GM19328 (cell line): ENCODE measurements around the gene ABCC4.

Source experiments
- ATAC-seq: cut with Tn5 transposase; IDR thresholded peaks from one replicate; pipeline ENCODE4 v1.9.1; 2021; ENCODE audit warnings: mild to moderate bottlenecking, moderate library complexity; ENCODE audit not compliant: unreplicated experiment

ABCC4 gene

DNA sequence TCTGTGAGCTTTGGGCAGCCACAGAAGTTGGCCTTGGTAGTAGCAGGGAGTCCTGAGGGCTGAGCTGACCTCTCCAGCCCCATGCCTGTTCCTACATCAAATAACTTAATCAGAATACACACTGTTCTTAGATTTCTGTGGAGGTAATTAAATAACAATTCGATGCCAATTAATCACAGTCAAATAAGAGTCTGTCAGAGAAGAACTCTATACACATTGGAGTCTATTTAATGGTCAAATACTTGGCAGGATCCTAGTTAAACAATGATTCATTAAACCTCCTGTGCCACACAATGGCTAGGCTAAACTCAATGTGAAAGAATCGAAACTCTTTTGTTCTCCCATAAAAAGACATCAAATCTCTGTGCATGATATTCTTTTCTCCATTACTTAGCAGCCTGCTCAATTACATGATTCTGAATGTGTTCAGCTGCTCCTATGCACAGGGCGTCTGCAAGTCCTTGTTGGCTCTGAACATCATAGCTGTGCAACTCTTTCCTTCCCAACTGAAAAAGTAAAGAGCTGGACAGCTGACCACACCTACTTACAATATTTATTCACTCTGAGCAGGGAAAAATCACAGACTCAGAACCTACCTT is 173.1 kb downstream of the ABCC4 start:
- no peak for ATAC-seq

DNA sequence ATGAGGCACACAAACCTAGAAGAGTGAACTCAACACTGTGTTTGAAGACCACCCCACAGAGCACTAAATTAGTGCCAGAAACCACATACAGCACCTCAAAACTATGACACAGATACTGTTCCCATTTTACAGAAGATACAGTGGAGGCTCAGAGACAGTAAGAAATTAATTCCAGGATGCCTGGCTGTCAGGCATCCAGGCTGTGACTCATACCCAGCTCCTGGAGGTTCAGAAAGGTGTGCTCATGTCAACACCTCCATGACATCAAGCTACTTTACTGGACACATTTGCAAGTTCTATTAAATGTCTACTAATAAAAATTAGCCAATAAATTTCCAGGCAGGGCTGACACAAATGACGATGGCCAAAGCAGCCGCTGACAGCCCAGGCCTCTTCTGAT is 176.3 kb downstream of the ABCC4 start:
- no peak for ATAC-seq

DNA sequence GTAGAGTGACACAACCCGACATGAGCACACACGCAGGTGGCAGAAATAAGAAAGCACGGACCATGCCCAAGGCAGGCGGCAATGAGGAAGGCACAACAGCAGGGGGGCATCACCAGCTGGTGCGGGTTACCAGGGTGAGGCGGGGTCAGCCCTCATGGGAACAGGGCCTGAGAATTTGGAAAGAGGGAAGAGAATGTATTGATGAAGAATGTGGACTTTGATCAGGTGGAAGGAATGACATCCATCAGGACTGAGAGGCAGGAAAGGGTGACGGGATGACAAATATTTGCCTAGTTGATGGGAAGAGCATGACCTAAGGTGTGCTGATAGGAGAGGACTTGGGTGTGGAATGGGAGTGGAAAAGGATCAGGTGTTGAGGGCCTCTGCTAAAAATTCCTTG is 177.5 kb downstream of the ABCC4 start:
- no peak for ATAC-seq

DNA sequence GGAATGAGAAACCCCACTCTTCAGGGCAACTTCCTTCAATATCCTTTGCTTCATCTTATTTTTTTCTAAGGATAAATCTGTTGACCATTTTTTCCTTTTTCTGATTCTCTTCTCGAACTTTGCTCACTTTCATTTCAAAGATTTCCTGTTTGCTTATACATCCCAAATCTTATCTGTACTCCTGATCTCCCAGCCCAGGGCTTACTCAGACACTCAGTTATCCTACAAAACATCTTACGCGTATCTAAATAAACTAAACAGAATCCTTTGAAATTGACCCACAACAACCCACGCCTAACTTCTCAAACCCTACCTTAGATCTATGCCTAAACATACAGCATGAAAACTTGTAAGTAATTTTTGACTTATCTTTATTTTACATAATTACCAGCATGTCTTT is 179.2 kb downstream of the ABCC4 start:
- no peak for ATAC-seq

DNA sequence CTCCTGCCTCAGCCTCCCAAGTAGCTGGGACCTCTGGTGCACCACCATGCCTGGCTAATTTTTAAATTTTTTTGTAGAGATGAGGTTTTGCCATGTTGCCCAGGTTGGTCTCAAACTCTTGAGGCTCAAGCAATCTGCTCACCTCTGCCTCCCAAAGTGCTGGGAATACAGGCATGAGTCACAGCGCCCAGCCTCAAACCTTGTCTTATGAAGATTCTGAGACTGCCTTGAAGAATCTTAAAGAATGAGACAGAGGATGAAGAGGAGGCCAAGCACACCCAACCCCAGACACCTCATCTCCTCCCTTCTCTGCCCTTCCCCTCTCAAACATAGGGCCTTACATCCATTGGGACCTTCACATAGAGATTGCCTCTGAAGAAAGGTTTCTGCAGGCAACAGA is 179.7 kb downstream of the ABCC4 start:
- no peak for ATAC-seq

DNA sequence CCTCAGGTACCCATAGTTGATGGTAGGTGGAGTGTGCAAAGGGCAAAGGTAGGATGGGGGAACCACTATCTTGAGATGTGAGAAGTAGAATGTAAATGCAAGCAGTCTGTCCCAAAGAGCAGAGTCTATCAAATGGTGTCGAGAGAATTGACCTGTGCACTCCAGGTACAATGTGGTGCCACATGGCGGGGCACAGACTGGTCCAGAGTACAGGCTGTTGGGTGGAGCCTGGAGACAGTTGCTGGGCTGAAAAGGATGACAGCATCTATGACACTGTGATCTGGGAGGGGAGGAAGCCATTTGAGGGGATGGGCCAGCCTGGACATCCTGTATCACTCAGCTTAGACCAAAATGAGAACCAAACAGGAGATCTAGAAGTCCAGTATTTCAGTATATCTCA is 180.6 kb downstream of the ABCC4 start:
- ATAC-seq = no peak

DNA sequence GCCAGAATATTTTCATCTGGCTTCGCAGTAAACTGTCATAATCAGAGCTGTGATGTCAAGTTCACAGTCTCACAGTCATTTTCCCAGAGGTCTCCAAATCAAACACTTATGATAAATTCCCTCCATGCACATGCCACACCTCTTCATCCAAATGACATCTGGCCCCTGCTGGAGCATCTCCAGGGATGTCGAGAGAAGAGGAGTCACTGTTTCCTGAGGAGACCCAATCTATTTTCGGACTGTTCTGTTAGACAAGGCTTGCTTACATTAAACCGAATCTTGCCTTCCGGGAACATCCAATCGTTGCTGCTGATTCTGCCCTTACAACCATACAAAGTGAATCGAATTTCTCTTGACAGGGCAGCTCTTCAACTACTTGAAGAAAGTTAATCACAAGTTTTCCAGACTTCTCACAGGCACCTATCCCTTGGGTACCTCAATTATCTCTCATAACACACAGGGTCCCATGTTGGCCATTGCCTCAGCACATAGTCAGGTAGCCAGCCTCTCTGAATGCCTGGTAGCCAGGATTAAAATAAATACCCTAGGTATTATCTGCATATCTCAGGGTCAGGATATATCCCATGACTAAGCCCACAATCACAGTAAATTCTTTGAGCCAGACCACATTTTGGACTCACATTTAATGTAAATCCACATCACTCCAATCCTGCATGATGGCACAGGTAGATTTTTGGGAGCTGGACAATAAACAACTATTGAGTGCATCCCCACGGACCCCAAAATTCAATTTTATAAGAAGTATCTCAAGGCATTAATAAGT is 182.5 kb downstream of the ABCC4 start:
- ATAC-seq = no peak

DNA sequence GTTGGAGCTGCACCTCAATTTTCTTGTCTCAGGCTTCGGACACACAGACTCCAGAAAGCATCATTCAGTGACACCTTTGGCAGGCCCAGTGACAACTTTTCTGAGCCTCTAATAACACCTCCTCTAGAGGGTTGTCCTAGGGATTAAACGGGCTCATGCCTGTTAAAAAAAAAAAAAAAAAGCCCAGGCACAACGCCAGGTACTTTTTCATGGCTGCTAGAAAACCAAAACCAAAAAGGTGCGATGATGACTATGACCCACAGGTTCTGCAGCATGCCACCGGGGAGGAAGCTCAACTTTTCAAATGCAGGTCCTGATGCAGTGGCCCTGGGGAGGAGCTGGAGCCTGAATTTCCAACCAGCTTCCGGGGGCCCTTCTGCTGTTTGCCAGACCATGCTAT is 184.2 kb downstream of the ABCC4 start:
- no peak for ATAC-seq

DNA sequence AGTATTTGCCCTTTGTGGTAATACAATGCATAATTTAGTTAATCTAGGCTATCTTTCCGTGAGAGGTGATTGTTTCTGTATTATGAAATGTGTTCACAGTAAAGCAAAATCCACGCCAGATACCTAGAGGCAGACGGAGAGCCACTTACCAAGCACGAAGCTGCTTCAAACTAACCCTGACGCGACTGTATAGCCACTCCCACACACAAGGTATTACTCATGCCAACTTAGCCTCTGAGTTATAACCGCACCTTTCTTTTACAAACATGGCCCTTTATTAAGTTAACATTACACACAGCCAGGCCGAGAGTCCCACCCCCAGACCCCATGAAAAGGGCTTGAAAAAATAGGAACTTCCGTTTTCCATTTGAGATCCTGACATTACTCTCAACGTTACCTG is 185.7 kb downstream of the ABCC4 start:
- ATAC-seq = no peak

DNA sequence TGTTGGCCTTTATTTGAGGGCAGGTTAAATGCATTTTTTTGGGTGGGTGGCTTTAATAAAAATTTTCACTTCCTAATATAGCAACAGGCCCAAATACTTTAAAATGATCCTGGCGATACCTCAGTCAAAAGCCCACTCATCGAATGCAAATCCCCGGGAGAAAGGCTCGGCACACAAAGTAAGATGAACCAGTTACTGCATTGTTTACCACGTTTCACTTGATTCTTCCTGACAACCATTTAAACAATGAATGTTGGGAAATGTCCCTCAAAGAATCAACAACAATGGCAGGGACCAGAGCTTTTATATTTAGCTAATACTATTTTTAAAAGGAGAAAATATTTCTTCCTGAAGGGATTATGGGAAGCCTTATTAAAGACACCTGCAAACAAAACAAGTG is 187.7 kb downstream of the ABCC4 start:
- ATAC-seq = no peak

DNA sequence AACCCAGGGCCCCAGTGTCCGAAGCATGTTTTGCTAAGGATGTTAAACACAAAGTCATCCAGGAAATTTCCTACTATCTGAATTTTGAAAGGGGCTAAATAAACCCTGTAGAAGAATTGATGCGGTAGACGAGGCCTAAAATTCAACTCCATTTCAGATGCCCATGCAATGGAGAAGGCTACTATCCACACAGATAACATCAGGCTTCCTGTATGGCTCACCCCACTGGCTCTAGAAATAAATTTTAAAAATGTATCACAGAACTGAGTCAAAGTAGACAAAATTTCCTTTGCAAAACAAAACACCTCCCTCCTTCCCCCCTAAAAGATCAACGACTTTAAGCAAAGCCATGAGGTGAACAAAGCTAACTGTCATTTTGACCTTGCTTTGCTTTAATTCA is 188.4 kb downstream of the ABCC4 start:
- no peak for ATAC-seq

DNA sequence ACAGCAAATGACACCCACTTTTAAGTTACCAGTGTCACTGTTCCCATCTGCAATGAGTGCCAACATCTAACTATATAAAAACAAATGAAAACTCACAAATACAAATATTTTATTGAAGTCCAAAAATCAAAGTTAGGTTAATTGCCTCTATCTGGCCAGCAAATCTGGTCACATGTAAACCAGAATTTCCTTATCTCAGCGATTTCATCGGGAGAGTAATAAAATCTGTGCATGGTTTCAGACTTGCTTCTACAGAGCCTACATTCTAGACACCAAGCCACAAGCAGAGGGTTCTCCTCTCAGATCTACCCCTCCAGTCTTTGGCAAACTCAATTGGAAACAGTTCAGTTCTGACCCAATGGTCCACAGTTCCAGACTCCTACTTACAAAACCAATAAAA is 189.6 kb downstream of the ABCC4 start:
- no peak for ATAC-seq

DNA sequence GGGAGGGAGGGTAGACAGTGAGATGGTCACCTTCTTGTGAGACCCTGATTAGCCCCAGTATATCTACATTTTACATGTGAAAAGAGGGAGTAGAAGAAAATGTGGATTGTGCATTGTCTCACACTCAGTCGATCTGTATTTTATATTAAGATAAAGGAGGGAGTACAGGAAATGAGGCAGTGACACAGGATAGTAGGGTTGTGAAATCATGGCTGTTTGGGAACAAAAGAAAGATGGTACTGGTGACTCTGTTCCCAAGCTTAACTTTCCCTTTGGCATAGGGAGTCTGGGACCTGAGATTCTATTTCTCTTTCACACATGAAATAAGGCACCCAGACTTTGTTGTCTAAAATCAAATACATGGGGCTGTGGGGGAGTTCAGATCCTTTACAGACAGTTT is 194.7 kb downstream of the ABCC4 start:
- no peak for ATAC-seq

DNA sequence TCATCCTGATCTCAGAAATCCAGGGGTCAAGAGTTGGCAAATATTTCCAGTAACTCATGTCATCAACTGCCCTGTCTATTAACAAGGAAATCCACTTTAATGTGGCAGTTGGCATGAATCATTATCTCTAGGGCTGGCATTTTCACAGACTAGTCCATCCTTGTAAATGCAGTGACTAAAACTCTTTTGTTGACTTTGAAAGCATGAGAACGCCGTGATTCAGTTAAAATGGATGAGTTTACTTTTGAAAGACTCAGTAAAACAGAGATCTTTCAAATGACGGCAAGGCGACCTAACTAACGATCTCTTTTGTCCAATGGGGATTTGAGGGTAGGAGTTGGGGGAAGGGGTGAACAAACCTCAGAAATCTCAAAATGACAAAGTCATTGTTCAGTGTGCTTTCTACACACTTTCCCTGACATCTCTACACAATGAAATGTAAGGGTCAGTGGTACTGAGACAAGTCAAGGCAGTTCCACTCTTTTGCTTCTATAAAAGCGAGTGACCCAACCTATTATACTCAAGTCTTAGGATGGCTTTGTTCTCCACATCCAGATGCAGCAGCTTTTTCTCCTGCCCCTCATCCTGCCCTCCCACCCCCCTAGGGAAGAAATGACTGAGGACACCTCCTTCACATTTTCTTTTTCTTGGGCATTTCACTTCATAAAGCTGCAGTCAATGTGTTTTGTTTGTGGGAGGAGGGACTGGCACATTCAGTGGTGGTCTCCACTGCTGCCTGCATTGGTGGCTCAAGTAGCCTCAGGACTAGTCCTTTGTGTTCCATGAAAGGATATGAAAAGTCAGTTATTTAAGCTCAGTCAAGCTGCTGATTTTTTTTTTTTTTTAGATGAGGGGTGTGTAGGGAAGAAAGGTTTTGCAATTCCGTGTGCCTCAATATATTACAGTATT is 200.5 kb downstream of the ABCC4 start:
- ATAC-seq = no peak

DNA sequence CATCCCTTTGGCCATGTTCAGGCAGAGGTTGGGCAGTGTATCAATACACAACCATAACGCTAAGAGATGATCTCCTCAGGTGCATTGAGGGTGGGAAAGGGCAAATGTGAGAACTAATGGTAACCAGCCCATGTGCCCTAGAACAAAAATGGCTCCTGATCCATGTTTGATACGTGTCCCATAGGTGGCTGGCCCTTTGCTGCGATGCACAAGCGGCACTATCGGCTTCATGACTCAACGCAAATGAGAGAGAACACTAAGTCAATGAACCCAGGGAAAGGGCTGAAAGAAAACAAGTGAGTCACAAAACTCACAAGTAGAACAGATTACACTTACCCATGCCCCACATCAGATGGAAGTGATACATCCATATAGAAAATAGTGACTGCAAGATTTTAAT is 201.7 kb downstream of the ABCC4 start:
- ATAC-seq = no peak

DNA sequence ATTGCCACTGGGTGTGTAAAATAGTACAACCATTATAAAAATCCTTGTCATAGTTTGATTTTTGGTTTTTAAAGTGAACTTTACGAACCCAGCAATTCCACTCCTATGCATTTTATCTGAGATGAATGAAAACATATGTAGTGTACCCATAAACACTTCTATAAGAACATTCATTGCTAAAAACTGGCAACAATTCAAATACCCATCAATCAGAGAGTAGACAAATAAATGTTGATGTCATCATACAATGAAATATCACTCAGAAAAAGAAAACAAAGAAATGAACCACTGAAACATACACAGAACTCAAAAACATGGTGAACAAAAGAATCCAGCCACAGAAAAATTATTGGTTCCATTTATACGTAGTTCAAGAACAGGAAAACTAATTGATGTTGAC is 202.3 kb downstream of the ABCC4 start:
- ATAC-seq = no peak

DNA sequence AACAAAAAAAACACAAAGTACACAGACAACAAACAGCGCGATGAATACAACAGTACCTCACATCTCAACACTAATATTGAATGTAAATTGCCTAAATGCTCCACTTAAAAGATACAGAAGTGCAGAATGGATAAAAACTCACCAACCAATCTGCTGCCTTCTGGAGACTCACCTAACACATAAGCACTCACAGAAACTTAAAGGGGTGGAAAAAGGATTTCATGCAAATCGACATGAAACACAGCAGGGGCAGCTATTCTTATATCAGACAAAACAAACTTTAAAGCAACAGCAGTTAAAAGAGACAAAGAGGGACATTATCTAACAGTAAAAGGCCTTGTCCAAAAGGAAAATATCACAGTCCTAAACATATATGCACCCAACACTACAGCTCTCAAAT is 209.5 kb downstream of the ABCC4 start:
- no peak for ATAC-seq

DNA sequence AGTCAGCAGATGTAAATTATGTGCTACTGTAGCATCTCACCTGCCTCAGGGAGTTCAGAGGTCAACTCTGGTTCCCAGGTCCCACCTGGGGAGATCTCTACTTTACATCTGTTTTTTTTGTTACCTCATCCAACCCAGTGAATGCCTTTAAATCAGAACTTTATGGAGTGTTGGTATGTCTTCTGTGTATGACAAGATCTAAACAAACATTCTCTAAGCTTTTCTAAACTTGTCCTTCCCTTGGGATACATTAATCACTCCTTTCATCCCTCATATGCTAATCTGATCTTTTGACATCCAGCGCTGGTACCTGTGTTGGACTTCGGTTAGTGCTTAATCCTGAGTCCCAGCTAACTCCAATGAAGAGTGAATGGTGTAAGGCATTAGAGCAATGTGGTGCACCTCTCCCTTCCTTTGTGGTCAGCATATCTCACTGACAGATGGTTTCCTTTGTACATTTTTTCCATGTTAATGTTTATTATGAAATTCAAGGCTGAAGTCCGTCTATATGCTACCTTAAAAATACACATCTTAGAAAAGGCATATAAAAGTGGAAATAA is 213.4 kb downstream of the ABCC4 start:
- ATAC-seq = no peak

DNA sequence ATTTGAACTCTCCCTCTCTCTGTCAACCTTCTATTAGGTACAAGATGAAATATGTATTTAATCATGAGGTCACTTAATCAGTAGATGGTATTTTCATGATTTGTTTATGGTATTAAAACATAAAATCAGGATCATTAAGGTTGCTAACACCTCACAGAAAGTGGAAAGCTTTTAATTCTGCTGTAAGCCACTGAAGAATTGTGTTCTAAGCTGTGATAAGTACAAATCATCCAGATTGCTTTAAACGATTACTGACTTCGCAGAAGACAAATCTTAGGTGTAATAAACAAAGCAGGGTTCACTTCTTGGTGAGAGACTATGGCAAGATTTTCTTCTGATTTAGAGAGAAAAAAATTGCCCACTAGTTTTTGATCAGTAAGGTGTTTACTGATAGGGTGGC is 214.5 kb downstream of the ABCC4 start:
- no peak for ATAC-seq

DNA sequence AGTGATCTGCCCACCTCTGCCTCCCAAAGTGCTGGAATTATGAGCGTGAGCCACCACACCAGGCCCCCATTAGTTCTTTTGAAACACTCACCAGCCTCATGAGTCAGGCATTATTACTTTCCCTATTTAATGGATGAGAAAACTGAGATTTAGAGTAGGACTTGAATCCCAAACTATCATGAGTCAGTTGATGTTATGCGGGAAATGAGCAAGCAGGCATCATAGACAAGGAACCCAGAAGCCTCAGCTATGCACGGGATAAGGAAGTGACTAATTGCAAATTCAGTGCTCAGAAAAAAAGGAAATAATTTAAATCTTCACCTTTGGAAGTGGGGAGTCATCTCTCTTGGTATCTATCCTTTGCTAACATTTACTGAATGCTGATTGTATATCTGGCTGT is 217.5 kb downstream of the ABCC4 start:
- ATAC-seq = no peak

DNA sequence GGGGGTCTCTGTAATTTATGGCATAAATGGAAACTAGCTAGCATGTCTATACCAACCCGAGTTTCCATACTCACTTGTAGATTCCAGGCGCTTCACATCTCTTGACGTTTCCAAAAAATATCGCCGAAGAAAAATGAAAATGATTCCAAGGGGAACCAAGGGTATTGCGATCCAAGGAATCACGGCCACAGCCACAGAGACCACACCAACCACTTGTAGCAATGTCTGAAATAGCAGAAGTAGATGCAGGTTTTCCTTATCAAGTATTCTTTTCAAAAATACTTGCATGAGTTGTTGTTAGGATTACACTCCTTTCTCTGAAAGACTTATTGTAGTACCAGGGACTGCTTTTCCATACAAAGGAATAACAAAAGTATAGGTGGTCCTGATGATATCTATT is 218.2 kb downstream of the ABCC4 start:
- ATAC-seq = no peak

DNA sequence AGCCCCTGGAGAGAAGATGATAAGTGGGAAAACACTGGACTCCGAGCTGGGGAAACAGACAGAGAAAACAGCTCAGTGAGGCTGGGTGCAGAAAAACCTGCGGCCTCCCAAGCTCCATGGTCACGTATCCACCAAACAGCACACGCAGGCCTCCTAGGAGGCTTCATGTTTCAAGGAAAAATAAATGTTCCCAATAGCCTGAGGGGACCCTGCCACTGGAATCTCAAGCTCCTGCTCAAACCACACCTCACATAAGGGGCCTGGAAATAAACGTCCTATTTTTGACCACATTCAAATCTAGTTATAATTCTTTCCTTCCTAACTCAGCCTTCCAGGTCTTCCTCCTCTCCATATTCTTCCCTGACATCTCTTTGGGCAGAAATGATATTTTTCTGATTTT is 225.7 kb downstream of the ABCC4 start:
- ATAC-seq = no peak
